Measurements from ENCODE around the gene GOLGB1.

- TF ChIP-seq EZH2 (IDR thresholded peaks at IDR 0.05; ENCODE audit: insufficient read depth, poor library complexity, severe bottlenecking) (no peak), EZH2phosphoT487 (IDR thresholded peaks at IDR 0.05; ENCODE audit: insufficient read depth, low read depth) (no peak)
Measured at GRCh38 chr3:121723485-121723884, 26.1 kb downstream of the GOLGB1 start.
